HepG2 (cell line): Measurements from ENCODE around the gene TDRD3.

ENCODE experiments used
- AHR ChIP-seq: IDR thresholded peaks from 2 replicates; pipeline ENCODE4 v1.6.1; 2018; ENCODE audit warnings: missing genetic modification reagents, missing compliant biosample characterization
- ATF3 ChIP-seq: sonication (generic); formaldehyde crosslinking; IDR thresholded peaks from 2 replicates; pipeline ENCODE4 v1.4.0; 2020; ENCODE audit warnings: missing genetic modification reagents
- EP300 ChIP-seq, 3 experiments: sonication (generic) in 1 of 3; formaldehyde crosslinking in 1 of 3; IDR thresholded peaks; 2 replicates each; pipeline versions ENCODE4 v1.5.1 to v1.6.1; 2011 to 2020; ENCODE audit warnings: low read depth in 2 of 3, low read length in 2 of 3, borderline replicate concordance in 1 of 3, improper control_type of control experiment in 1 of 3, mild to moderate bottlenecking in 1 of 3, missing genetic modification reagents in 1 of 3, moderate library complexity in 1 of 3
- FOXO4 ChIP-seq: sonication (generic); formaldehyde crosslinking; conservative IDR thresholded peaks from 2 replicates; pipeline ENCODE4 v1.8.1; 2023; ENCODE audit warnings: missing genetic modification reagents
- HES4 ChIP-seq: sonication (generic); formaldehyde crosslinking; IDR thresholded peaks from 2 replicates; pipeline ENCODE4 v1.9.0; 2021; ENCODE audit warnings: mild to moderate bottlenecking, missing genetic modification reagents, borderline replicate concordance
- JUND ChIP-seq: sonication (generic); formaldehyde crosslinking; IDR thresholded peaks from 2 replicates; pipeline ENCODE4 v1.8.0; 2022; ENCODE audit warnings: mild to moderate bottlenecking, missing genetic modification reagents
- SRF ChIP-seq: IDR thresholded peaks from 2 replicates; pipeline ENCODE4 v1.6.1; 2011; ENCODE audit warnings: mild to moderate bottlenecking, low read depth, low read length, moderate library complexity
- XRCC5 ChIP-seq: fragments of 200-400 bp; formaldehyde crosslinking; optimal IDR thresholded peaks from 2 replicates; pipeline ENCODE3; 2017; ENCODE audit warnings: mild to moderate bottlenecking, low read length
- ZBTB37 ChIP-seq: sonication (generic); formaldehyde crosslinking; IDR thresholded peaks from 2 replicates; pipeline ENCODE4 v1.4.0; 2020; ENCODE audit warnings: mild to moderate bottlenecking, missing genetic modification reagents
- ZNF607 ChIP-seq: sonication (generic); formaldehyde crosslinking; IDR thresholded peaks from 2 replicates; pipeline ENCODE4 v1.5.1; 2020; ENCODE audit warnings: missing genetic modification reagents, mild to moderate bottlenecking, borderline replicate concordance
- TF ChIP-seq, protein P1 (sequence below): sonication (generic); formaldehyde crosslinking; IDR thresholded peaks from 2 replicates; pipeline ENCODE4 v1.5.0; 2020; ENCODE audit warnings: mild to moderate bottlenecking, missing genetic modification reagents, moderate library complexity
- TF ChIP-seq, protein P2 (sequence below): sonication (generic); formaldehyde crosslinking; IDR thresholded peaks from 2 replicates; pipeline ENCODE4 v1.4.0; 2020; ENCODE audit warnings: mild to moderate bottlenecking, missing genetic modification reagents

DNA sequence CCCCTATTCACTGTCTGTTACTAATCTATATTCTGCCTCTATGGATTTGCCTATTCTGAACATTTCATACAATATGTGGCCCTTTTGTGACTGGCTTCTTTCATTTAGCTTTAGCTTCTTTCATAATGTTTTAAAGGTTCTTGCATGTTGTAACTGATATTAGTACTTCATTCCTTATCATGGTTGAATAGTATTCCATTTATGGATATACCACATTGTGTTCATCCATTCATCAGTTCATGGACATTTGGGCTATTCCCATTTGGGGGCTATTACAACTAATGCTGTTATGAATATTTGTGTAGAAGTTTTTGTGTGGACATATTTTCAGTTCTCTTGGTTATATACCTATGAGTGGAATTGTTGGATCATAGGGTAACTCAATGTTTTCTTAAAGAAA is 44.4 kb upstream of the TDRD3 start:
- TF ChIP-seq AHR (CRISPR knock-in tag) (no peak), XRCC5 (no peak), EP300 (IDR thresholded peaks at IDR 0.05; ENCODE audit: low read depth in 2 of 2, low read length in 2 of 2) (no peak), EP300 (CRISPR knock-in tag; IDR thresholded peaks at IDR 0.05; ENCODE audit: borderline replicate concordance) (no peak), ZNF607 (CRISPR knock-in tag) (no peak), SRF (no peak), ZBTB37 (CRISPR knock-in tag) (no peak), JUND (no peak), FOXO4 (CRISPR knock-in tag) (no peak), ATF3 (CRISPR knock-in tag) (no peak), HES4 (CRISPR knock-in tag) (no peak)
- TF ChIP-seq, protein P1, sequence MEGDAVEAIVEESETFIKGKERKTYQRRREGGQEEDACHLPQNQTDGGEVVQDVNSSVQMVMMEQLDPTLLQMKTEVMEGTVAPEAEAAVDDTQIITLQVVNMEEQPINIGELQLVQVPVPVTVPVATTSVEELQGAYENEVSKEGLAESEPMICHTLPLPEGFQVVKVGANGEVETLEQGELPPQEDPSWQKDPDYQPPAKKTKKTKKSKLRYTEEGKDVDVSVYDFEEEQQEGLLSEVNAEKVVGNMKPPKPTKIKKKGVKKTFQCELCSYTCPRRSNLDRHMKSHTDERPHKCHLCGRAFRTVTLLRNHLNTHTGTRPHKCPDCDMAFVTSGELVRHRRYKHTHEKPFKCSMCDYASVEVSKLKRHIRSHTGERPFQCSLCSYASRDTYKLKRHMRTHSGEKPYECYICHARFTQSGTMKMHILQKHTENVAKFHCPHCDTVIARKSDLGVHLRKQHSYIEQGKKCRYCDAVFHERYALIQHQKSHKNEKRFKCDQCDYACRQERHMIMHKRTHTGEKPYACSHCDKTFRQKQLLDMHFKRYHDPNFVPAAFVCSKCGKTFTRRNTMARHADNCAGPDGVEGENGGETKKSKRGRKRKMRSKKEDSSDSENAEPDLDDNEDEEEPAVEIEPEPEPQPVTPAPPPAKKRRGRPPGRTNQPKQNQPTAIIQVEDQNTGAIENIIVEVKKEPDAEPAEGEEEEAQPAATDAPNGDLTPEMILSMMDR (CRISPR knock-in tag): no peak
- TF ChIP-seq, protein P2, sequence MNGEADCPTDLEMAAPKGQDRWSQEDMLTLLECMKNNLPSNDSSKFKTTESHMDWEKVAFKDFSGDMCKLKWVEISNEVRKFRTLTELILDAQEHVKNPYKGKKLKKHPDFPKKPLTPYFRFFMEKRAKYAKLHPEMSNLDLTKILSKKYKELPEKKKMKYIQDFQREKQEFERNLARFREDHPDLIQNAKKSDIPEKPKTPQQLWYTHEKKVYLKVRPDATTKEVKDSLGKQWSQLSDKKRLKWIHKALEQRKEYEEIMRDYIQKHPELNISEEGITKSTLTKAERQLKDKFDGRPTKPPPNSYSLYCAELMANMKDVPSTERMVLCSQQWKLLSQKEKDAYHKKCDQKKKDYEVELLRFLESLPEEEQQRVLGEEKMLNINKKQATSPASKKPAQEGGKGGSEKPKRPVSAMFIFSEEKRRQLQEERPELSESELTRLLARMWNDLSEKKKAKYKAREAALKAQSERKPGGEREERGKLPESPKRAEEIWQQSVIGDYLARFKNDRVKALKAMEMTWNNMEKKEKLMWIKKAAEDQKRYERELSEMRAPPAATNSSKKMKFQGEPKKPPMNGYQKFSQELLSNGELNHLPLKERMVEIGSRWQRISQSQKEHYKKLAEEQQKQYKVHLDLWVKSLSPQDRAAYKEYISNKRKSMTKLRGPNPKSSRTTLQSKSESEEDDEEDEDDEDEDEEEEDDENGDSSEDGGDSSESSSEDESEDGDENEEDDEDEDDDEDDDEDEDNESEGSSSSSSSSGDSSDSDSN (CRISPR knock-in tag): no peak
